Fibroblast of mammary gland (primary cell): ENCODE measurements around the gene ILK.
A peak's percentile ranks its signal among the peaks of the same experiment; 100 is the strongest.

Experiments used
- DNase-seq: peaks from one replicate; pipeline ENCODE4 v3.0.0-alpha.2; 2010; ENCODE audit warnings: low read depth
- H3K4me3 ChIP-seq: 2 replicates; pipeline ENCODE4 v1.5.1; 2011; ENCODE audit warnings: low read depth, mild to moderate bottlenecking, low read length, moderate library complexity; ENCODE audit not compliant: control insufficient read depth
- TF ChIP-seq, protein P1 (sequence below): conservative IDR thresholded peaks from 2 replicates; pipeline ENCODE4 v1.5.1; 2011; ENCODE audit warnings: low read depth, low read length, inconsistent platforms; ENCODE audit not compliant: control insufficient read depth, insufficient read depth

Gene ILK

DNA sequence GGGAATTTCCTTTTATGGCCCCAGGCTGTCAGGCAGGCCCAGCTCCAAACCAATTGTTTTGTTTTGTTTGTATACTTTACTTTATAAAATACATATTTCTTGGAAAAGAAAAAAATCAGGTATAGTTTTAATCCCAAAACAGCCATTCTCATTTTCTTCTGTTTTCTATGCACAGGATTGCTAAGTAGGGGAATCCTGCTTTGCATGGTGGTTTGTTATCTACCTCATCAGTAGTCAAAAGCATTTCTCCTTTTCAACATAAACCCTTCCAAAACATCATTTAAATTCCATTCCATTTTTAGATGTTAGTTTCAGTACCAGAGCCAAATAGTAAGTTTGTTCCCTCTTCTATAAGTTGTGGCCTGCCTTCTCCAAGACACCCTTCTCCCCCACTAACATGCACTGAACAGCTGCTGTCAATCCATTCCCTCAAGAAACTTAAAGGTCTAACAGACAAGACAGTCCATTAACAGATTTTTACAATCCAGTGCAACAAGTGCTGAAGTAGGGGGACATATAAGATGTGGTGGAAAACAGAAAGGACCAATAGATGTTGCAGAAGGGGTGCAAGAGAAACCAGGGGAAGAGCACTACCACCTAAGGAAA, 3.7 kb downstream of the ILK start:
- TF ChIP-seq, protein P1, sequence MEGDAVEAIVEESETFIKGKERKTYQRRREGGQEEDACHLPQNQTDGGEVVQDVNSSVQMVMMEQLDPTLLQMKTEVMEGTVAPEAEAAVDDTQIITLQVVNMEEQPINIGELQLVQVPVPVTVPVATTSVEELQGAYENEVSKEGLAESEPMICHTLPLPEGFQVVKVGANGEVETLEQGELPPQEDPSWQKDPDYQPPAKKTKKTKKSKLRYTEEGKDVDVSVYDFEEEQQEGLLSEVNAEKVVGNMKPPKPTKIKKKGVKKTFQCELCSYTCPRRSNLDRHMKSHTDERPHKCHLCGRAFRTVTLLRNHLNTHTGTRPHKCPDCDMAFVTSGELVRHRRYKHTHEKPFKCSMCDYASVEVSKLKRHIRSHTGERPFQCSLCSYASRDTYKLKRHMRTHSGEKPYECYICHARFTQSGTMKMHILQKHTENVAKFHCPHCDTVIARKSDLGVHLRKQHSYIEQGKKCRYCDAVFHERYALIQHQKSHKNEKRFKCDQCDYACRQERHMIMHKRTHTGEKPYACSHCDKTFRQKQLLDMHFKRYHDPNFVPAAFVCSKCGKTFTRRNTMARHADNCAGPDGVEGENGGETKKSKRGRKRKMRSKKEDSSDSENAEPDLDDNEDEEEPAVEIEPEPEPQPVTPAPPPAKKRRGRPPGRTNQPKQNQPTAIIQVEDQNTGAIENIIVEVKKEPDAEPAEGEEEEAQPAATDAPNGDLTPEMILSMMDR: no peak
- no peak for DNase-seq
- H3K4me3 ChIP-seq: no peak overlapping the region

DNA sequence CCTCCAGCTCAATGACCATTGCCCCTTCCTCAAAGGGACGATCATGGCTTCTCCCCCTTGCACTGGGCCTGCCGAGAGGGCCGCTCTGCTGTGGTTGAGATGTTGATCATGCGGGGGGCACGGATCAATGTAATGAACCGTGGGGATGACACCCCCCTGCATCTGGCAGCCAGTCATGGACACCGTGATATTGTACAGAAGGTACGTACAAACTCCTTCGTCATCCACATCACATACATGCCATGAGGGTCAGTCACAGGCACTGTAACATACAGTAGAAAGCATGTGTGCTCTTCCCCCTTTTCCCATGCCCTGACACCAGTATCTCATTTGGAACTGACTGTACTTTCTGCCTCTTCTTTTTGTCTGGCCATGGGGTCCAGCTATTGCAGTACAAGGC, 4.4 kb downstream of the ILK start:
- DNase-seq: no peak
- H3K4me3 ChIP-seq: no peak overlapping the region
- TF ChIP-seq, protein P1: no peak

DNA sequence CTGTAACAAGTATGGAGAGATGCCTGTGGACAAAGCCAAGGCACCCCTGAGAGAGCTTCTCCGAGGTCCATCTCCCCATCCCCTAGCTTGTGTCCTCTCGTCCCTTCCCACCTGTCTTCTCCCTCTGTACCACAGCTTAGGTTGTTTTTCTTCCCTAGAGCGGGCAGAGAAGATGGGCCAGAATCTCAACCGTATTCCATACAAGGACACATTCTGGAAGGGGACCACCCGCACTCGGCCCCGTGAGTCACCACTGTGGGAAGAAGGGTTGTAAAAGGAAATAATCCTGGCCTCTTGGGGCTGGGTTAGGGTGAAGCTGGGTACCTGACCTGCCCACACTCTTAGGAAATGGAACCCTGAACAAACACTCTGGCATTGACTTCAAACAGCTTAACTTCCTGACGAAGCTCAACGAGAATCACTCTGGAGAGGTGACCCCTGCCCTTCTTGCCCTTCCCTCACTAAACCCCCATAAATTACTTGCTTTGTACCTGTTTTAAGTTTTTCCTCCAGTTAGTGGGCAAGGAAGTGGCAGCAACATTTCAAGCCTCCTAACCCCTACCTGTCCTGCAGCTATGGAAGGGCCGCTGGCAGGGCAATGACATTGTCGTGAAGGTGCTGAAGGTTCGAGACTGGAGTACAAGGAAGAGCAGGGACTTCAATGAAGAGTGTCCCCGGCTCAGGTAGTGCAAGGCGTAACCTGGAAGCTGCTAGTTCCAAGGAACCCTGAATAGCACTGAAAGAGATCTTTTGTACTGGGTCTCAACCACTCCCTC, 5.3 kb downstream of the ILK start:
- H3K4me3 ChIP-seq: no peak overlapping the region
- peak; percentile 31 for DNase-seq

DNA sequence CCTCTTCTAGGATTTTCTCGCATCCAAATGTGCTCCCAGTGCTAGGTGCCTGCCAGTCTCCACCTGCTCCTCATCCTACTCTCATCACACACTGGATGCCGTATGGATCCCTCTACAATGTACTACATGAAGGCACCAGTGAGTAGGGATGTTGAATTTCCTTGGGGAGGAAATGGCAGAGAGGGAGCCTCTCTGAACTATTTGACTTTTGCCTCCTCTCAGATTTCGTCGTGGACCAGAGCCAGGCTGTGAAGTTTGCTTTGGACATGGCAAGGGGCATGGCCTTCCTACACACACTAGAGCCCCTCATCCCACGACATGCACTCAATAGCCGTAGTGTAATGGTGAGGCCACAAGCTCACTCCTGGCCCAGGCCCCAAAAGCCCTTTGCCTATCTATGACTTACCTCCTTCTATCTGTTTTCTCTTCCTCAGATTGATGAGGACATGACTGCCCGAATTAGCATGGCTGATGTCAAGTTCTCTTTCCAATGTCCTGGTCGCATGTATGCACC, 6.0 kb downstream of the ILK start:
- TF ChIP-seq, protein P1: no peak
- DNase-seq: no peak

More for the DNA sequence above, 5.3 kb downstream of the ILK start:
- TF ChIP-seq, protein P1: no peak

DNA sequence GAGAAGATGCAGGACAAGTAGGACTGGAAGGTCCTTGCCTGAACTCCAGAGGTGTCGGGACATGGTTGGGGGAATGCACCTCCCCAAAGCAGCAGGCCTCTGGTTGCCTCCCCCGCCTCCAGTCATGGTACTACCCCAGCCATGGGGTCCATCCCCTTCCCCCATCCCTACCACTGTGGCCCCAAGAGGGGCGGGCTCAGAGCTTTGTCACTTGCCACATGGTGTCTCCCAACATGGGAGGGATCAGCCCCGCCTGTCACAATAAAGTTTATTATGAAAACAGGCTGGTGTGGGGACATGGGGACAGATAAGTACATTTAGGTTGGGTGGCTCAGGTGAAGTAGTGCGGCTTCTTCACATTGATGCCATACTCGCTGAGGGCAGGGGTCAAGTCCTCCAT, 7.0 kb downstream of the ILK start:
- DNase-seq: no peak
- peak overlapping the region; percentile 67 for H3K4me3 ChIP-seq
- TF ChIP-seq, protein P1: no peak

More for the DNA sequence above, 6.0 kb downstream of the ILK start:
- H3K4me3 ChIP-seq: no peak overlapping the region

DNA sequence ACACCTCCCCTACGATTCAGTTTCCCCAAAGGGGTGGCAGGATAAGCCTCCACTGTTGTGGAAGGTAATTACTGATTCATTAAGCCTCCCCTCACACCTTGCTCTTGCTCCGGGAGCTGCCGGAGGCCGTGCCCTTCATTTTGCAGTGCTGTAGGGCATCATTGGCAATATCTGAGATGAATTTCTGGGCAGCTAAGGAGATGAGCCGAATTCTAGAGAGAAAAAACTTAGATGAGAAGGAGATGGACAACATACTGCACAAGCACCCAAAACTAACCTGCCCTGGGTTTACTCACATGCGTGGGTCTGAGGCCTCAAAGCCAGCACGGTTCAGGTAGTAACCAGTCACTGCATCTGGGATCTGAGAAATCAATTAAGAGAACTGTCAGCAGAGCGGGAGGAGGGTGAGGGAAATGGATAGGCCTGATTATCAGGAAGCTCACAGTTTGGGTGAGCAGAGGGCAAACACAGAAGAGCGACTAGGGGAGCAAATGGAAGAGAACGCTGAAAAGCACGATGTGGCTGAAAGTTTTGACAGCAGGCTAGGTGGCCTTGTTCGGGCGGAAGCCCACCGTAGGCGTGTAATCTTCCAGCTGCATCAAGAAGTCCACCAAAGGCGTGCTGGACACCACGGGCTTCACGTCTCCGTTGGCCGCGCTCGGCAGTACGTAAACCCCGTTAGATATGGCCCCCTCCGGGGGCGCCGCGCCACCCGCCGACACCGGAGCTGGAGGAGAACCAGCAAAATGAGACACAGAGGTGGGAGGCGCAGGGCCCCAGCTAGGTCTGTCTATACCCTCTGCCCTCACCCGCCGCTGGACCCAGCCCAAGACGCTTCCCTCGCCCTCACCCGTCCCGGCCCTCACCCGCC, 7.8 kb downstream of the ILK start:
- DNase-seq: peak; percentile 20
- TF ChIP-seq, protein P1: no peak
- H3K4me3 ChIP-seq: peak overlapping the region; percentile 67
